Measurements from ENCODE around the gene TRNP1. TPM values are rescaled to one million over a fixed set of nuclear protein-coding genes. Genes with fewer than 3 reads are reported as not detected.

TRNP1 gene
- total RNA-seq, 2 experiments from 2014 or later = 0.19 to 0.20 TPM

GRCh38 chr1:27017207-27017606 lies 23.7 kb downstream of the TRNP1 start:
- H3K36me3 Mint-ChIP-seq (ENCODE audit: low read depth) = no peaks in the 10 kb centered on the region
- ChIA-PET POLR2A (no interaction called here), CTCF (no interaction called here)
- Histone ChIP-seq H3K27me3 (ENCODE audit: control insufficient read depth in 1 of 2, insufficient read depth in 2 of 2, low read length in 2 of 2) (peaks cover 5 to 13% of the 10 kb centered on the region in 2 experiments), H3K36me3 (ENCODE audit: insufficient read depth, low read length) (no peaks in the 10 kb centered on the region), H3K4me1 (ENCODE audit: insufficient read depth, low read length) (peaks cover 10% of the 10 kb centered on the region), H3K9me3 (ENCODE audit: control insufficient read depth in 1 of 2, insufficient read depth in 1 of 2, low read length in 2 of 2) (peaks cover 0 to 7% of the 10 kb centered on the region in 2 experiments), H3K27ac (ENCODE audit: low read depth in 1 of 2, low read length in 2 of 2) (no peak overlapping the region), H3K4me3 (ENCODE audit: low read length) (no peak overlapping the region)
- no peak for DNase-seq
- intact Hi-C loops (cut with DNase I, micrococcal nuclease) = no loop called here
- peaks cover 5% of the 10 kb centered on the region for H3K4me1 Mint-ChIP-seq (ENCODE audit: low read depth)
- TF ChIP-seq CTCF (IDR thresholded peaks at IDR 0.05) = no peak
- H3K27ac Mint-ChIP-seq = no peak overlapping the region
- H3K4me3 Mint-ChIP-seq = no peak overlapping the region
- no peak for ATAC-seq (ENCODE audit: poor library complexity)
- no peaks in the 10 kb centered on the region for H3K9me3 Mint-ChIP-seq
- peaks cover 12% of the 10 kb centered on the region for H3K27me3 Mint-ChIP-seq

- ChIA-PET POLR2A (no interaction called here), CTCF (interaction anchor here (0.7 kb wide), 1 partner anchor 28 kb away, joined by 3 read pairs; no protein-coding TSS in a partner anchor)
- no peaks in the 10 kb centered on the region for H3K9me3 ChIP-seq (ENCODE audit: control insufficient read depth in 1 of 2, insufficient read depth in 1 of 2, low read length in 2 of 2)
- H3K9me3 Mint-ChIP-seq = no peaks in the 10 kb centered on the region
- intact Hi-C loops (cut with DNase I, micrococcal nuclease) = no loop called here
- no peaks in the 10 kb centered on the region for H3K4me1 Mint-ChIP-seq (ENCODE audit: low read depth)
- no peaks in the 10 kb centered on the region for H3K36me3 Mint-ChIP-seq (ENCODE audit: low read depth)
- H3K4me1 ChIP-seq (ENCODE audit: insufficient read depth, low read length) = no peaks in the 10 kb centered on the region
- H3K27ac Mint-ChIP-seq = no peak overlapping the region
- no peaks in the 10 kb centered on the region for H3K36me3 ChIP-seq (ENCODE audit: insufficient read depth, low read length)
- ATAC-seq (ENCODE audit: poor library complexity) = no peak
- no peak for DNase-seq
- no peak overlapping the region for H3K4me3 Mint-ChIP-seq
- no peak overlapping the region for H3K27ac ChIP-seq (ENCODE audit: low read depth in 1 of 2, low read length in 2 of 2)
- TF ChIP-seq CTCF (IDR thresholded peaks at IDR 0.05) = no peak
- H3K27me3 Mint-ChIP-seq = peaks cover 4% of the 10 kb centered on the region
- peaks cover 0 to 6% of the 10 kb centered on the region in 2 experiments for H3K27me3 ChIP-seq (ENCODE audit: control insufficient read depth in 1 of 2, insufficient read depth in 2 of 2, low read length in 2 of 2)
- H3K4me3 ChIP-seq (ENCODE audit: low read length) = no peak overlapping the region
Measured at GRCh38 chr1:27018316-27018715, 24.8 kb downstream of the TRNP1 start.

- ATAC-seq (ENCODE audit: poor library complexity) (no peak), DNase-seq (no peak)
- H3K4me1 ChIP-seq (ENCODE audit: insufficient read depth, low read length) = no peaks in the 10 kb centered on the region
- Mint-ChIP-seq H3K4me1 (ENCODE audit: low read depth) (no peaks in the 10 kb centered on the region), H3K27ac (no peak overlapping the region), H3K36me3 (ENCODE audit: low read depth) (no peaks in the 10 kb centered on the region), H3K9me3 (no peaks in the 10 kb centered on the region), H3K27me3 (no peaks in the 10 kb centered on the region), H3K4me3 (no peak overlapping the region)
- H3K9me3 ChIP-seq (ENCODE audit: control insufficient read depth in 1 of 2, insufficient read depth in 1 of 2, low read length in 2 of 2) = no peaks in the 10 kb centered on the region
- H3K27me3 ChIP-seq (ENCODE audit: control insufficient read depth in 1 of 2, insufficient read depth in 2 of 2, low read length in 2 of 2) = no peaks in the 10 kb centered on the region
- POLR2A ChIA-PET = no interaction called here
- intact Hi-C loops (cut with DNase I, micrococcal nuclease) = no loop called here
- CTCF ChIA-PET = no interaction called here
- H3K4me3 ChIP-seq (ENCODE audit: low read length) = no peak overlapping the region
- no peak overlapping the region for H3K27ac ChIP-seq (ENCODE audit: low read depth in 1 of 2, low read length in 2 of 2)
- H3K36me3 ChIP-seq (ENCODE audit: insufficient read depth, low read length) = no peaks in the 10 kb centered on the region
- TF ChIP-seq CTCF (IDR thresholded peaks at IDR 0.05) = no peak
Measured at GRCh38 chr1:27021354-27022031, 28.0 kb downstream of the TRNP1 start.
